Measurements from ENCODE around the gene DROSHA. TPM values are rescaled to one million over a fixed set of nuclear protein-coding genes. Genes with fewer than 3 reads are reported as not detected.

Gene DROSHA
- 38.0 to 46.9 TPM (median 40.7 TPM) in 5 replicates for total RNA-seq (2022; extraction: Qiagen RNA extraction; ENCODE audit: low read depth)

GRCh38 chr5:31531888-31532547 is at the start of gene DROSHA, which contains the start of gene C5orf22:
DROSHA (minus strand) TSS chr5:31532093; CDS start chr5:31529059, 3,034 bp downstream.
C5orf22 (plus strand) TSS chr5:31532301; CDS start chr5:31532393, 92 bp downstream.

Other genes with a start within 250 kb of the DROSHA start
- gene C5orf22, start 208 bp upstream of the DROSHA start, total RNA-seq (2022; extraction: Qiagen RNA extraction; ENCODE audit: low read depth): 10.3 to 16.4 TPM (median 13.7 TPM) in 5 replicates
- 0.08 to 0.26 TPM (median 0.13 TPM) in 4 of 5 replicates, not detected in the other for gene PDZD2, start 107.0 kb upstream of the DROSHA start, total RNA-seq (2022; extraction: Qiagen RNA extraction; ENCODE audit: low read depth)

All from A549 treated with RU486 at 1 μM for 4 hours (cell line).